Tongue (tissue), 2 donors: ENCODE results near the gene BSN. TPM values are rescaled to one million over a fixed set of nuclear protein-coding genes. Genes with fewer than 3 reads are reported as not detected.

Experiments used
- DNase-seq: peaks from one replicate; pipeline ENCODE4 v3.0.0-alpha.2; 2015
- total RNA-seq: library from RNA; depleted of rRNA; stranded (reverse); fragments of >200 nt; gene quantifications from one replicate; pipeline ENCODE4 v1.2.3, GENCODE V29; 2014

Gene BSN
- total RNA-seq, 1 donor from 2014 or later, result 0.82 TPM

GRCh38 chr3:49601358-49602048 is 47.2 kb downstream of the BSN start:
- DNase-seq, result no peak

- DNase-seq, result no peak
These were observed 47.8 kb downstream of the BSN start for GRCh38 chr3:49602049-49602554.

- DNase-seq, result no peak
These were observed 48.7 kb downstream of the BSN start for GRCh38 chr3:49602877-49603411.

GRCh38 chr3:49606427-49606826 is 52.1 kb downstream of the BSN start:
- no peak for DNase-seq

GRCh38 chr3:49607105-49607591 is 52.9 kb downstream of the BSN start:
- DNase-seq, result no peak

GRCh38 chr3:49607796-49608195 is 53.5 kb downstream of the BSN start:
- no peak for DNase-seq

- DNase-seq, result no peak
These were observed 55.0 kb downstream of the BSN start for GRCh38 chr3:49609314-49609713.

- peak; percentile 16 for DNase-seq
These were observed 55.5 kb downstream of the BSN start for GRCh38 chr3:49609815-49610214.

- DNase-seq, result no peak
These were observed 56.5 kb downstream of the BSN start for GRCh38 chr3:49610666-49611280.

- DNase-seq, result no peak
These were observed 57.0 kb downstream of the BSN start for GRCh38 chr3:49611291-49611690.

GRCh38 chr3:49611719-49612118 is 57.4 kb downstream of the BSN start:
- DNase-seq, result no peak

GRCh38 chr3:49614936-49615335 is 60.7 kb downstream of the BSN start:
- DNase-seq, result no peak

- DNase-seq, result no peak
These were observed 61.8 kb downstream of the BSN start for GRCh38 chr3:49616061-49616460.

- peak; percentile 54 for DNase-seq
These were observed 62.2 kb downstream of the BSN start for GRCh38 chr3:49616491-49616941.

- no peak for DNase-seq
These were observed 63.2 kb downstream of the BSN start for GRCh38 chr3:49617390-49618013.

- DNase-seq, result no peak
These were observed 64.1 kb downstream of the BSN start for GRCh38 chr3:49618412-49618811.

- DNase-seq, result no peak
These were observed 65.4 kb downstream of the BSN start for GRCh38 chr3:49619649-49620048.

GRCh38 chr3:49620728-49621127 is 66.5 kb downstream of the BSN start:
- DNase-seq, result no peak

GRCh38 chr3:49623071-49623470 is 68.8 kb downstream of the BSN start:
- DNase-seq, result no peak

- DNase-seq, result no peak
These were observed 70.8 kb downstream of the BSN start for GRCh38 chr3:49625071-49625470.

GRCh38 chr3:49626101-49626581 is 71.9 kb downstream of the BSN start:
- DNase-seq, result no peak

GRCh38 chr3:49626796-49627195 is 72.5 kb downstream of the BSN start:
- no peak for DNase-seq

GRCh38 chr3:49627634-49628033 is 73.4 kb downstream of the BSN start:
- no peak for DNase-seq
